Activated CD4-positive, alpha-beta memory T cell treated with anti-CD3 and anti-CD28 coated beads, Interleukin-2, amount 10 ng/mL, durations not matched to agents 7 days and 5 days (primary cell): ENCODE data around the gene FARP1. TPM values are rescaled to one million over a fixed set of nuclear protein-coding genes. Genes with fewer than 3 reads are reported as not detected.

ENCODE experiments used
- CTCF ChIA-PET: fragments of 350-600 bp; sonication (Branson Sonifier 250); formaldehyde crosslinking; loops from one replicate; lab custom pipeline; 2021; ENCODE audit warnings: antibody characterized with exemption, inconsistent platforms; lab: Charles Lee
- POLR2A ChIA-PET: fragments of 350-600 bp; sonication (Branson Sonifier 250); formaldehyde crosslinking; loops from one replicate; lab custom pipeline; 2021; ENCODE audit warnings: antibody characterized with exemption; lab: Charles Lee
- DNase-seq: peaks from one replicate; pipeline ENCODE4 v3.0.0-alpha.2; 2020
- H3K27ac Mint-ChIP-seq: one replicate; pipeline ENCODE4 v1.8.0; 2021; ENCODE audit warnings: mild to moderate bottlenecking, mixed read lengths
- H3K27me3 Mint-ChIP-seq: one replicate; pipeline ENCODE4 v1.8.0; 2021; ENCODE audit warnings: mixed read lengths
- H3K36me3 Mint-ChIP-seq: one replicate; pipeline ENCODE4 v1.8.0; 2021; ENCODE audit warnings: low read depth, mixed read lengths
- H3K4me1 Mint-ChIP-seq: one replicate; pipeline ENCODE4 v1.8.0; 2021; ENCODE audit warnings: mixed read lengths
- H3K4me3 Mint-ChIP-seq: one replicate; pipeline ENCODE4 v1.8.0; 2021; ENCODE audit warnings: mild to moderate bottlenecking, mixed read lengths
- H3K9me3 Mint-ChIP-seq: one replicate; pipeline ENCODE4 v1.8.0; 2021; ENCODE audit warnings: mixed read lengths
- total RNA-seq, 2 experiments: library from RNA; stranded (reverse); gene quantifications; one replicate each; pipeline ENCODE4 v1.2.3, GENCODE V29; 2021

The FARP1 gene
- total RNA-seq, 2 experiments from 2014 or later, result 0.50 to 0.75 TPM

- H3K27me3 Mint-ChIP-seq, result no peaks in the 10 kb centered on the region
- no peaks in the 10 kb centered on the region for H3K9me3 Mint-ChIP-seq
- DNase-seq, result no peak
- H3K4me3 Mint-ChIP-seq, result no peak overlapping the region
- ChIA-PET POLR2A (no interaction called here), CTCF (no interaction called here)
- no peak overlapping the region for H3K27ac Mint-ChIP-seq
- H3K36me3 Mint-ChIP-seq, result peaks cover 78% of the 10 kb centered on the region
- peaks cover 5% of the 10 kb centered on the region for H3K4me1 Mint-ChIP-seq
Measured at GRCh38 chr13:98458431-98458830, 315.5 kb downstream of the FARP1 start.

DNA sequence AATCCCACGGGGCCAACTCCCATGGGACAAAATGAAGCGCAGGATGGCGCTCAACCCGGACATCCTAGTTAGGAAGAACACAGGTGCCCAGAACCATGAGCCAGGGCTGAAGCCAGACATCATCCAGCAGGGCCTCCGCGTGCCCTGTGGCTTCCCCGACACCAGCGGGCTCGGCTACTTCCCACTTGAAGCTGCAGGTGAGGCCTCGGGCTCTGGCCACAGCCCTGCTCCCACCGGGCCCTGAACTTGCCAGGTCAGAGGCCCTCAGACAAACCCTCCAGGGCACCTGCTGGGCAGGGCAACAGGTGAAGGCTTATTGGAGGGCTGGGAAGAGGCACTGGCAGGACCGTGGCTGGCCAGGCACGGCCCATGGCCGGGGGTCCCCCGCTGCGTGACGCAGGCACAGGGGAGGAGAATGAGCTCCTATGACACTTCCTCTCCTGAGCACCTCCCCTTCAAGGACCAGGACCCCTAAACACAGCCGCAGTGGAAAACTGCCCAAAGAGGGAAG, 316.3 kb downstream of the FARP1 start:
- POLR2A ChIA-PET, result no interaction called here
- DNase-seq, result no peak
- Mint-ChIP-seq H3K4me1 (peaks cover 5% of the 10 kb centered on the region), H3K4me3 (no peak overlapping the region), H3K27ac (no peak overlapping the region), H3K9me3 (no peaks in the 10 kb centered on the region), H3K36me3 (peaks cover 78% of the 10 kb centered on the region), H3K27me3 (no peaks in the 10 kb centered on the region)
- CTCF ChIA-PET, result no interaction called here

DNA sequence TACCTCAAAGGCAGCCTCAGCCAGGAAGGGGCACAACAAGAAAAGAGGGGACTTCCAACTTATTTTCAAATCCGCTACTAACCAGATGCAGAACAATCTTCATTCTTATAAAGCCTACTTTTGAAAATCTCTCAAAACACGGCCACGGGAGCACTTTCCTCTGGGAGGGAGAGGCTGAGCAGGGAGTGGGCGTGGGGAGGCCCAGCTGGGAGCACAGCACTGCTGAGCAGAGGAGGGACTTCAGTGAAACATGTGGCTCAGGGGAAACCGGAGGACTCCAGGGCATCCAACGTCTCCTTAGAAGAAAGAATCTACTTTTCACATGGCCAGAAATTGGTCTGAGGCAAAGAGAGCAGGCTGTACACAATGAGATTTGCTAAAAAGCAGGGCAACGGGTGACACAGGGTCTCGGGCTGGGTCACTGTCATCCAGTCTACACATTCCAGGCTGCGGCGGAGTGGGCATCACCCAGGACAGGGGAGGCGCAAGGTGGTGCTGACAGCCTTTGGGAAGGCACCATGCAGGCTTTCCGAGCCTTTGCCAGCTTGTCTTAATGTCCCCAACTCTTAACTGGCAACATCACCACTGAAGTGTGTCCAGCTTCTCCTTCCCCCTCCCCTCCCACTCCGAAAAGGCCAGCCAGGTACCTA, 317.0 kb downstream of the FARP1 start:
- CTCF ChIA-PET, result no interaction called here
- no peak overlapping the region for H3K4me3 Mint-ChIP-seq
- peaks cover 75% of the 10 kb centered on the region for H3K36me3 Mint-ChIP-seq

GRCh38 chr13:98460516-98460915, 317.6 kb downstream of the FARP1 start:
- ChIA-PET CTCF (interaction anchor here (0.6 kb wide), 1 partner anchor 383 kb away, joined by 3 read pairs; no protein-coding TSS in a partner anchor), POLR2A (no interaction called here)
- peaks cover 77% of the 10 kb centered on the region for H3K36me3 Mint-ChIP-seq
- H3K4me3 Mint-ChIP-seq, result no peak overlapping the region
- H3K27me3 Mint-ChIP-seq, result no peaks in the 10 kb centered on the region
- H3K27ac Mint-ChIP-seq, result no peak overlapping the region
- no peak for DNase-seq
- H3K9me3 Mint-ChIP-seq, result no peaks in the 10 kb centered on the region
- H3K4me1 Mint-ChIP-seq, result peaks cover 5% of the 10 kb centered on the region

More for the DNA sequence above, 317.0 kb downstream of the FARP1 start:
- DNase-seq, result no peak
- Mint-ChIP-seq H3K27me3 (no peaks in the 10 kb centered on the region), H3K9me3 (no peaks in the 10 kb centered on the region), H3K4me1 (peaks cover 5% of the 10 kb centered on the region), H3K27ac (no peak overlapping the region)
- POLR2A ChIA-PET, result no interaction called here

GRCh38 chr13:98461486-98462240, 318.8 kb downstream of the FARP1 start:
- Mint-ChIP-seq H3K27me3 (no peaks in the 10 kb centered on the region), H3K36me3 (peaks cover 76% of the 10 kb centered on the region), H3K27ac (no peak overlapping the region), H3K4me3 (no peak overlapping the region), H3K4me1 (peaks cover 11% of the 10 kb centered on the region), H3K9me3 (no peaks in the 10 kb centered on the region)
- ChIA-PET POLR2A (no interaction called here), CTCF (no interaction called here)
- no peak for DNase-seq

GRCh38 chr13:98462241-98462882, 319.5 kb downstream of the FARP1 start:
- Mint-ChIP-seq H3K4me3 (no peak overlapping the region), H3K4me1 (peaks cover 11% of the 10 kb centered on the region), H3K27me3 (no peaks in the 10 kb centered on the region), H3K27ac (peak overlapping the region; percentile 26), H3K9me3 (no peaks in the 10 kb centered on the region), H3K36me3 (peaks cover 76% of the 10 kb centered on the region)
- ChIA-PET CTCF (no interaction called here), POLR2A (no interaction called here)
- DNase-seq, result no peak

DNA sequence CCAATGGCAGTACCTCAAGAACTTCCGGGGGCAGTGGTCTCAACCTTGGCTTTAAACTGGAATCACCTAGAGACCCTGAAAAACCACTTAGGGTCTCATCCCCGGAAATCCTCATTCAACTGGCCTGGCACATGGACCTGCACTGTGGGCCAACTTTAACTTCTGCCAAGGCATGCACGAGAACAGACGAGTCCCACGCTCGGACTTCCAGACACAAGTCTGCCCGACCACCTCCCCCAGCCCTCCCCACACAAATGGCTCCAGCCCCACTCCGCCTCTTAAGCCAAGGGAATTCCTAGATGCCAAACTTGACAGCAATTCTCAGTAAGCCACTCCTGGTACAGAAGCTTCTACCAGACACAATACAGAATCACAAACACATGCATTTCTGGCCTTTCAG, 320.1 kb downstream of the FARP1 start:
- peaks cover 77% of the 10 kb centered on the region for H3K36me3 Mint-ChIP-seq
- peak overlapping the region; percentile 47 for H3K27ac Mint-ChIP-seq
- H3K4me3 Mint-ChIP-seq, result no peak overlapping the region
- no peaks in the 10 kb centered on the region for H3K27me3 Mint-ChIP-seq
- peaks cover 11% of the 10 kb centered on the region for H3K4me1 Mint-ChIP-seq
- no peaks in the 10 kb centered on the region for H3K9me3 Mint-ChIP-seq
- ChIA-PET POLR2A (no interaction called here), CTCF (interaction anchor here (1.0 to 1.2 kb wide), 2 partner anchors 11 to 190 kb away, joined by 3 to 4 read pairs; no protein-coding TSS in a partner anchor)
- no peak for DNase-seq

- Mint-ChIP-seq H3K36me3 (peaks cover 62% of the 10 kb centered on the region), H3K9me3 (no peaks in the 10 kb centered on the region), H3K4me1 (peaks cover 16% of the 10 kb centered on the region), H3K4me3 (no peak overlapping the region), H3K27ac (no peak overlapping the region), H3K27me3 (no peaks in the 10 kb centered on the region)
- CTCF ChIA-PET, result interaction anchor here (0.6 to 2.4 kb wide), 11 partner anchors 9 to 205 kb away, joined by 3 to 14 read pairs (median 4); no protein-coding TSS in a partner anchor
- POLR2A ChIA-PET, result interaction anchor here (0.7 to 1.7 kb wide), 3 partner anchors 9 to 18 kb away, joined by 3 to 5 read pairs (median 3); no protein-coding TSS in a partner anchor
- DNase-seq, result peak; percentile 42
Measured at GRCh38 chr13:98466634-98467236, 323.8 kb downstream of the FARP1 start.

DNA sequence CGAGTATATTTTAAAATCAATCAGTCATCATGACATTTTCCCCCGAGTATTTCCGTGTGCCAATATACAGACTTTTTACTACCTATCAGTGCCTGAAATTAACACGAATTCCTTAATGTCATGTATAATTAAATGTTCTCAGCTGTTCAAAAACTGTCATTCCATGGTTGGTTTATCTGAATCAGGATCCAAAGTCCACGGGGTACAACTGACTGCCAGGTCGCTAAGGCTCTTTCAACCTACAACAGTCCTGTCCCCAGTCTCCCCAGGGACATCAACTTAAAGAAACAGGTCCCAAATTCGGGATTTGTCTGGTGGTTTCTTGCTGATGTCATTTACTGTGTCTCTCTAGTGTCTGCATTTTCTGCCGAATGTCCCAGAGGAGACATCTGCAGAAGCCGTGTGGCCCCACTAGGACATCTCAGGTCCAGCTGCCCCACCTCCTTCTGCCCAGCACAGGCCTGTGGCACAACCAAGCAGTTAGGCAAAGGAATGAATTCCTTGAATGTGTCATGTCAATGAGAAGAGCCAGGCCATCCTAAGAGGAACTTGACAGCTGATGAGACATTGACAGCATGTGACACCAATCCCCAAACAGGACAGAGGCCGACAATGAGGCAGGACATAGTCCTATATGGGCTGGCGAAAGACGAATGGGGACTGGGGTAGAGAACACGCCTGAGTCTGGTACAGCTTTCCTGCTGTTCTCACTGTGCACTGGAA, 324.5 kb downstream of the FARP1 start:
- peaks cover 64% of the 10 kb centered on the region for H3K36me3 Mint-ChIP-seq

DNA sequence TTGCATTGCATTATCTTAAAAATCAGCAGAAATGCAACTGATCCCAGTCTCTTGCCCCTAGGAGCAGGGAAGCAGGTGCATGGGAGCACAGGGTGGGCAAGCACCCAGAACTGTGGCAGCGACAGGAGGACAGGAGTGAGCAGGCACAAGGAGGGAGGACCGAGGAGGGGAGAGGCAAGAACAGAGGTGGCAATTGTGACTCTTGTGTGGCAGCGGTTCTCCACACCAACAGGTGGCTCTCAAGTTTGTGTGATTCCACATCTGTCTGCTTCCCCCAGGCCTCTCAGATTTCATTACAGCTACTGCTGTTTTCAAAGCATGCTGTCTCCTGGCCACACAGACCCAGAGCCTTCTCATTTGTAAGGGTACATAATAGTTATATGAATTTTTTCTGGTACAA, 325.5 kb downstream of the FARP1 start:
- Mint-ChIP-seq H3K4me3 (no peak overlapping the region), H3K36me3 (peaks cover 64% of the 10 kb centered on the region), H3K27me3 (no peaks in the 10 kb centered on the region), H3K9me3 (no peaks in the 10 kb centered on the region), H3K27ac (no peak overlapping the region), H3K4me1 (peaks cover 25% of the 10 kb centered on the region)
- ChIA-PET CTCF (interaction anchor here (1.3 kb wide), 1 partner anchor 185 kb away, joined by 4 read pairs; no protein-coding TSS in a partner anchor), POLR2A (no interaction called here)
- DNase-seq, result no peak

More for the DNA sequence above, 324.5 kb downstream of the FARP1 start:
- Mint-ChIP-seq H3K9me3 (no peaks in the 10 kb centered on the region), H3K27me3 (no peaks in the 10 kb centered on the region), H3K27ac (no peak overlapping the region), H3K4me3 (no peak overlapping the region), H3K4me1 (peaks cover 23% of the 10 kb centered on the region)
- CTCF ChIA-PET, result interaction anchor here (0.6 to 2.4 kb wide), 10 partner anchors 9 to 204 kb away, joined by 3 to 14 read pairs (median 4); no protein-coding TSS in a partner anchor
- DNase-seq, result no peak
- POLR2A ChIA-PET, result interaction anchor here (0.7 to 1.7 kb wide), 2 partner anchors 9 to 11 kb away, joined by 3 to 5 read pairs; no protein-coding TSS in a partner anchor

DNA sequence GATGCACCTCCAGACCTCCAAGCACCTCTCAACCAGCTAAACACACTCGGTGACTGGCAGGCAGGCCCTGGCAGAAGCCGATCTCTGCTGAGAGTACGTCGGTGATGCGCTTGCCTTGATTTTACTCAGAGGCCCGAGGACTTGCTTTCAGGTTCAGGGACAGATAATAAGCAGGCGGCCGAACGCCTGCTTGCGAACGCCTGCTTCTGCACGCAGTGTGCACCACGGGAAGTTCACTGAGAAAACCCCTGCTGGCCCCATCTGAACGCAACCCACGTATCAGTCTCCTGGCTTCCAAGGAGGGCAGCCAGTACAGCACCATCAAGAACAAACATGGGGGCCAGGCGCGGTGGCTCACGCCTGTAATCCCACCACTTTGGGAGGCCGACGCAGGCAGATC, 326.0 kb downstream of the FARP1 start:
- Mint-ChIP-seq H3K4me1 (peaks cover 28% of the 10 kb centered on the region), H3K4me3 (no peak overlapping the region), H3K27ac (no peak overlapping the region), H3K36me3 (peaks cover 65% of the 10 kb centered on the region), H3K27me3 (no peaks in the 10 kb centered on the region), H3K9me3 (no peaks in the 10 kb centered on the region)
- DNase-seq, result no peak
- ChIA-PET POLR2A (no interaction called here), CTCF (interaction anchor here (1.3 kb wide), 1 partner anchor 184 kb away, joined by 4 read pairs; no protein-coding TSS in a partner anchor)

DNA sequence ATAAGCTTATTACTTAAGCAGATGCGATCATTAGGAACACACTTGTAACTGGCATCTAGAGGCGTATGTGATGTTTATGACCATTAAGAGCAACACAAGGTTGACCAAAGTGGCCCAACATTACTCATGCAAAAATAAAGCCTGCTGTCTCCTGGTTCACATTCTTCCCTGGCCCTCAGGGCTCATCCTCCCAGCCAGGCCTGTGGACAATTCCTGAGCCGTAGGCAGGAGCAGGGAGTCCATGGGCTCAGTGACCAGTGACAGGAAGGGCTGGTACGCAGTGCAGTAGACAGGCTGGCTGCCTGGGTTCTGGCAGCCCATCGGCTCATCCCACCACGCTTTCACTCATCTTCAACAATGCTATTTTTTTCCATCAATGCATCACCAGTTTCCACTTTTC, 328.0 kb downstream of the FARP1 start:
- peaks cover 73% of the 10 kb centered on the region for H3K36me3 Mint-ChIP-seq
- no peaks in the 10 kb centered on the region for H3K9me3 Mint-ChIP-seq
- H3K27me3 Mint-ChIP-seq, result no peaks in the 10 kb centered on the region
- H3K4me1 Mint-ChIP-seq, result peaks cover 39% of the 10 kb centered on the region
- H3K4me3 Mint-ChIP-seq, result no peak overlapping the region
- peak overlapping the region; percentile 41 for H3K27ac Mint-ChIP-seq
- CTCF ChIA-PET, result no interaction called here
- no peak for DNase-seq
- POLR2A ChIA-PET, result no interaction called here
